Left lung (tissue), 10 donors: ENCODE results near the gene DAAM1. TPM values are rescaled to one million over a fixed set of nuclear protein-coding genes. Genes with fewer than 3 reads are reported as not detected.

Experiments
- ATAC-seq: fragments of 200-7000 bp; cut with Tn5 transposase; one replicate; pipeline ENCODE4 v1.9.1; 2020; ENCODE audit warnings: moderate library complexity
- DNase-seq, 4 donors: peaks; one replicate each; pipeline ENCODE4 v3.0.0-alpha.2; 2013 to 2020
- H3K27ac ChIP-seq, 2 donors: fragments of 200-600 bp; sonication (generic) in 1 of 2; one replicate each; pipeline versions ENCODE4 v1.5.0 to v1.8.0; 2020 to 2021
- H3K27me3 ChIP-seq, 2 donors: fragments of 200-600 bp; sonication (generic) in 1 of 2; one replicate each; pipeline versions ENCODE4 v1.5.0 to v1.8.0; 2020 to 2021
- H3K36me3 ChIP-seq, 2 donors: fragments of 200-600 bp; sonication (generic) in 1 of 2; one replicate each; pipeline versions ENCODE4 v1.5.0 to v1.8.0; 2020 to 2021
- H3K4me1 ChIP-seq, 2 donors: fragments of 200-600 bp; one replicate each; pipeline ENCODE4 v1.8.0; 2021
- H3K4me3 ChIP-seq, 2 donors: fragments of 200-600 bp; sonication (generic) in 1 of 2; one replicate each; pipeline versions ENCODE4 v1.5.0 to v1.8.0; 2020 to 2021; ENCODE audit warnings: mild to moderate bottlenecking in 1 of 2
- H3K9me3 ChIP-seq, 2 donors: fragments of 200-600 bp; sonication (generic) in 1 of 2; one replicate each; pipeline versions ENCODE4 v1.5.0 to v1.8.0; 2020 to 2021
- CTCF ChIP-seq, 2 donors: fragments of 200-600 bp; sonication (generic) in 1 of 2; IDR thresholded peaks; one replicate each; pipeline versions ENCODE4 v1.5.0 to v1.8.0; 2021; ENCODE audit warnings: antibody characterized with exemption in 2 of 2
- intact Hi-C, 2 donors: fragments of 100-400 bp; cut with DNase I; formaldehyde crosslinking; loops; one replicate each; pipeline versions ENCODE4 v1.11.2 to v1.14.2; 2022
- polyA plus RNA-seq, 6 donors: library from polyadenylated mRNA; unstranded; fragments of 120-200 nt; gene quantifications; one replicate each; pipeline ENCODE4 v1.2.1, GENCODE V29; 2013; ENCODE audit not compliant: insufficient read length in 6 of 6
- total RNA-seq, 2 donors: library from RNA; stranded (reverse); fragmentation: NEBNext Ultra II Directional; extraction: Animal tissue kit (Norgen Biotek cat#: 25700); gene quantifications; one replicate each; pipeline ENCODE4 v1.2.1, GENCODE V29; 2021
- donor health status: DM: no; HTN: yes; CAD: no.
- donor health status: DM: no; HTN: no; CAD: no.

The DAAM1 gene
- total and polyA plus RNA-seq, 8 donors = 47.5 to 68.4 (median 51.0) TPM

GRCh38 chr14:59352961-59353360, 164.5 kb downstream of the DAAM1 start:
- peaks cover 0 to 50% of the 10 kb centered on the region in 2 donors for H3K36me3 ChIP-seq

GRCh38 chr14:59354666-59355065, 166.2 kb downstream of the DAAM1 start:
- H3K4me3 ChIP-seq = no peak overlapping the region
- no peak for DNase-seq
- no peak for ATAC-seq
- no peak overlapping the region for H3K27ac ChIP-seq
- H3K27me3 ChIP-seq = no peaks in the 10 kb centered on the region
- peaks cover 11 to 22% of the 10 kb centered on the region in 2 donors for H3K4me1 ChIP-seq
- TF ChIP-seq CTCF (IDR thresholded peaks at IDR 0.05) = no peak
- intact Hi-C loops = no loop called here
- H3K9me3 ChIP-seq = no peaks in the 10 kb centered on the region
- H3K36me3 ChIP-seq = peaks cover 0 to 44% of the 10 kb centered on the region in 2 donors

More at GRCh38 chr14:59352961-59353360, 164.5 kb downstream of the DAAM1 start:
- no peaks in the 10 kb centered on the region for H3K27me3 ChIP-seq
- no peak overlapping the region for H3K27ac ChIP-seq
- H3K9me3 ChIP-seq = no peaks in the 10 kb centered on the region
- peaks cover 13 to 15% of the 10 kb centered on the region in 2 donors for H3K4me1 ChIP-seq
- intact Hi-C loops = no loop called here
- DNase-seq = no peak
- ATAC-seq = no peak
- no peak for TF ChIP-seq CTCF (IDR thresholded peaks at IDR 0.05)
- no peak overlapping the region for H3K4me3 ChIP-seq

- Histone ChIP-seq H3K4me1 (peaks cover 15 to 27% of the 10 kb centered on the region in 2 donors), H3K9me3 (no peaks in the 10 kb centered on the region), H3K4me3 (no peak overlapping the region), H3K27me3 (no peaks in the 10 kb centered on the region), H3K27ac (no peak overlapping the region), H3K36me3 (peaks cover 0 to 44% of the 10 kb centered on the region in 2 donors)
- ATAC-seq (no peak), DNase-seq (no peak)
- intact Hi-C loops = no loop called here
- TF ChIP-seq CTCF (IDR thresholded peaks at IDR 0.05) = no peak
These were observed 166.6 kb downstream of the DAAM1 start for GRCh38 chr14:59355091-59355490.

- ATAC-seq = peak; percentile 18
- intact Hi-C loops = no loop called here
- no peaks in the 10 kb centered on the region for H3K9me3 ChIP-seq
- H3K27ac ChIP-seq = no peak overlapping the region
- no peak for DNase-seq
- no peak overlapping the region for H3K4me3 ChIP-seq
- TF ChIP-seq CTCF (IDR thresholded peaks at IDR 0.05) = no peak
- H3K4me1 ChIP-seq = peaks cover 27 to 38% of the 10 kb centered on the region in 2 donors
- no peaks in the 10 kb centered on the region for H3K27me3 ChIP-seq
- peaks cover 0 to 36% of the 10 kb centered on the region in 2 donors for H3K36me3 ChIP-seq
These were observed 167.8 kb downstream of the DAAM1 start for GRCh38 chr14:59356312-59356711.

GRCh38 chr14:59356767-59357166, 168.3 kb downstream of the DAAM1 start:
- ATAC-seq = no peak
- DNase-seq = no peak
- H3K4me3 ChIP-seq = no peak overlapping the region
- intact Hi-C loops = no loop called here
- H3K36me3 ChIP-seq = peaks cover 0 to 36% of the 10 kb centered on the region in 2 donors
- TF ChIP-seq CTCF (IDR thresholded peaks at IDR 0.05) = no peak
- H3K4me1 ChIP-seq = peaks cover 30 to 43% of the 10 kb centered on the region in 2 donors
- no peak overlapping the region for H3K27ac ChIP-seq
- no peaks in the 10 kb centered on the region for H3K9me3 ChIP-seq
- no peaks in the 10 kb centered on the region for H3K27me3 ChIP-seq
